Mesodermal cell (in vitro differentiated cells): ENCODE results near the gene ATP11A.

Experiments
- H3K27ac ChIP-seq: 2 replicates; pipeline ENCODE4 v1.7.0; 2013; ENCODE audit warnings: mild to moderate bottlenecking, low read depth, low read length, moderate library complexity; ENCODE audit not compliant: severe bottlenecking
- H3K36me3 ChIP-seq: 2 replicates; pipeline ENCODE4 v1.7.1; 2013; ENCODE audit warnings: mild to moderate bottlenecking, low read length, moderate library complexity; ENCODE audit not compliant: control insufficient read depth, insufficient read depth
- H3K4me1 ChIP-seq: one replicate; pipeline ENCODE4 v1.7.1; 2013; ENCODE audit warnings: mild to moderate bottlenecking, low read length; ENCODE audit not compliant: insufficient read depth, control insufficient read depth, poor library complexity, severe bottlenecking
- H3K4me3 ChIP-seq: 2 replicates; pipeline ENCODE4 v1.7.0; 2013; ENCODE audit warnings: low read length, control low read depth, mild to moderate bottlenecking; ENCODE audit not compliant: insufficient read depth, poor library complexity, severe bottlenecking; ENCODE audit errors: extremely low read depth
- H3K9me3 ChIP-seq: 2 replicates; pipeline ENCODE4 v1.7.1; 2013; ENCODE audit warnings: mild to moderate bottlenecking, low read length, moderate library complexity; ENCODE audit not compliant: control insufficient read depth
- WGBS, 2 experiments: methylation state at CpG; one replicate each; pipeline ENCODE4 v1.1.5; 2013; ENCODE audit warnings: missing lambda C conversion rate in 2 of 2; ENCODE audit not compliant: insufficient coverage in 2 of 2; 5-methylcytosine and 5-hydroxymethylcytosine counted together

The ATP11A gene

GRCh38 chr13:112748947-112749735 lies 59.3 kb downstream of the ATP11A start:
- peaks cover 9% of the 10 kb centered on the region for H3K4me1 ChIP-seq
- H3K9me3 ChIP-seq = no peaks in the 10 kb centered on the region
- no peak overlapping the region for H3K27ac ChIP-seq
- H3K36me3 ChIP-seq = no peaks in the 10 kb centered on the region
- H3K4me3 ChIP-seq = no peak overlapping the region
- WGBS, 2 experiments = 96 to 97% methylated on average over 13 to 15 of the region's 18 CpGs

DNA sequence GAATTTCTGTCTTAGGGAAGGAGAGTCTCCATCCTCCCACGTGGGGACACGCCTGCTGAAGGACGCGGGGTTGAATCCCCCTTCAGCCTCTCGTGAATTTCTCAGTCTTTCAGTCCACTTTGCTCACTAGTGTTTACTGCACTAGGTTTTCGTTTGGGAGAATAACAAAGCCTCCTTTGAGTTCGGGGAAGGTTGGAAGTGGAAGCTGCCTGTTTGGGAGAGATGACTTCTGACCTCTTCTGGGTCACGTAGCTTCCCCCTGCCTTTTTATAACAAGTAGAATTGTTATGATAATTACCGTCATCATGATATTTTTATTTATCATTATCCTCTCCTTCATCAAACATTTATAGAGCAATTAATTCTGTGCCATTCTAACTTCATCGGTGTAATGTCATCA lies 60.7 kb downstream of the ATP11A start:
- Histone ChIP-seq H3K36me3 (no peaks in the 10 kb centered on the region), H3K4me3 (no peak overlapping the region), H3K27ac (no peak overlapping the region), H3K9me3 (no peaks in the 10 kb centered on the region), H3K4me1 (peaks cover 5% of the 10 kb centered on the region)
- 93 to 100% methylated on average over 3 to 6 of the region's 10 CpGs for whole genome bisulfite sequencing, 2 experiments

- 92 to 100% methylated on average over 2 to 3 of the region's 7 CpGs for WGBS, 2 experiments
- H3K27ac ChIP-seq = no peak overlapping the region
- H3K4me3 ChIP-seq = no peak overlapping the region
- peaks cover 12% of the 10 kb centered on the region for H3K4me1 ChIP-seq
- H3K9me3 ChIP-seq = no peaks in the 10 kb centered on the region
- no peaks in the 10 kb centered on the region for H3K36me3 ChIP-seq
These were observed 61.8 kb downstream of the ATP11A start for GRCh38 chr13:112751617-112752016.

DNA sequence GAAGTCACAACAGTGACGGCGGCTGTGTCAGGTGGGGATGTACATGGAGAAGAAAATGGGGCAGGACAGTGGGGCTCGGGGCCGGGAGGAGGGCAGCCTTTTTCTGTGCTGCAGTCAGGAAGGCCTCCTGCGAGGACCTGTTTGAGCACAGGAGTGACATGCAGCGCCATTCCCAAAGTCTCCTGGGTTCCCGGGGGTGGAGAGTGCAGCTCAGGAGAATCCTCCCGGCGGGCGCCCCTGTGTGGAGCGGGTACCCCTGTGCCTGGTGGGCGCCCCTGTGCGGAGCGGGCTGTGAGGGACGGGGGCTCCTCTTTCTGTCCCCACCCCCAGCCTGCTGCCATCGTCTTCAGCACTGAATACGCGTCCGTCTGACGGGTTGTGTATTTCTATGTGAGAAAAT lies 62.4 kb downstream of the ATP11A start:
- H3K9me3 ChIP-seq = no peaks in the 10 kb centered on the region
- WGBS, 2 experiments = 94 to 95% methylated on average over 13 to 16 of the region's 20 CpGs
- H3K36me3 ChIP-seq = no peaks in the 10 kb centered on the region
- H3K27ac ChIP-seq = no peak overlapping the region
- peaks cover 14% of the 10 kb centered on the region for H3K4me1 ChIP-seq
- no peak overlapping the region for H3K4me3 ChIP-seq

GRCh38 chr13:112752711-112753541 lies 63.1 kb downstream of the ATP11A start:
- Histone ChIP-seq H3K27ac (no peak overlapping the region), H3K9me3 (no peaks in the 10 kb centered on the region), H3K36me3 (no peaks in the 10 kb centered on the region), H3K4me1 (peaks cover 19% of the 10 kb centered on the region), H3K4me3 (no peak overlapping the region)
- WGBS, 2 experiments = 96 to 98% methylated on average over 17 to 21 of the region's 24 CpGs

- peaks cover 19% of the 10 kb centered on the region for H3K4me1 ChIP-seq
- WGBS, 2 experiments = 96 to 97% methylated on average over 15 of the region's 16 CpGs
- H3K36me3 ChIP-seq = no peaks in the 10 kb centered on the region
- peaks cover 2% of the 10 kb centered on the region for H3K9me3 ChIP-seq
- H3K27ac ChIP-seq = no peak overlapping the region
- H3K4me3 ChIP-seq = no peak overlapping the region
These were observed 64.0 kb downstream of the ATP11A start for GRCh38 chr13:112753833-112754232.

DNA sequence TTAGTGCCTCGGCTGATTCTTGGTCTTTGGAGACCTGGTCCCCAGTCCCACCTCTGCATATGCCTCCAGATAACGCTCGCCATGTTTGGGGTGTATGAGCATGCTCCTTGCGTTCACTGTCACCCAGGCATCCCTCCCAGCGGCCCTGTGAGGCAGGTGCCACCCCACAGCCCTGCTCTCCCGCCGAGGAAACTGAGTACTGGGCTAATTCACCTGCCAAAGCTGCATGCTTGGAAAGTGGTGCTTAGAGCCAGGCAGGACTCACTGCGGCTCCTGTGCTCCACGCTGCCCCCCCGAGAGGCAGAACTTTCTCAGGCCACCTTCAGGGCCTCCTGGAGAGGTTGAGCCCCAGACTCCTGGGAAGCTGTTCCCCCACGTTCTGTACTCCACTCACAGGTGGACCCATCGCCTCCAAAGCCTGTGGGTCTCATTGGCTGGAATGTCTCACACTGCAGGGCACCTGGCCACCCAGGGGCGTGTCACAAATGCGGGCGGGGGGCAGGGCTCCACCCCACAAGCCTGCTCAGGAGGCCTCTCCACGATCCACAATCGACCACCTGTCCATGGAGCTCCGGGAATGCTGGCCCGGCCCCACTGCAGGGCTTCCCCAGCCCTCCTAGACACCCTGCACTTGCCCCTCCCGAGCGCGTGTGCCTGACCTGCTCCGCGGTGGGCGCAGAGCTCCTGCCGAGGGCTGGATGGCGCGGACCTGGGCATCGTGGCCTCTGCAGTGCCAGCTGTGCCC lies 64.6 kb downstream of the ATP11A start:
- Histone ChIP-seq H3K36me3 (peaks cover 2% of the 10 kb centered on the region), H3K4me3 (no peak overlapping the region), H3K4me1 (peaks cover 20% of the 10 kb centered on the region), H3K9me3 (peaks cover 5% of the 10 kb centered on the region), H3K27ac (no peak overlapping the region)
- 91 to 94% methylated on average over 22 to 29 of the region's 29 CpGs for WGBS, 2 experiments

GRCh38 chr13:112755331-112755730 lies 65.5 kb downstream of the ATP11A start:
- Histone ChIP-seq H3K4me1 (peaks cover 28% of the 10 kb centered on the region), H3K36me3 (peaks cover 2% of the 10 kb centered on the region), H3K27ac (no peak overlapping the region), H3K4me3 (no peak overlapping the region), H3K9me3 (peaks cover 5% of the 10 kb centered on the region)
- 90 to 92% methylated on average over 14 to 15 of the region's 15 CpGs for WGBS, 2 experiments

DNA sequence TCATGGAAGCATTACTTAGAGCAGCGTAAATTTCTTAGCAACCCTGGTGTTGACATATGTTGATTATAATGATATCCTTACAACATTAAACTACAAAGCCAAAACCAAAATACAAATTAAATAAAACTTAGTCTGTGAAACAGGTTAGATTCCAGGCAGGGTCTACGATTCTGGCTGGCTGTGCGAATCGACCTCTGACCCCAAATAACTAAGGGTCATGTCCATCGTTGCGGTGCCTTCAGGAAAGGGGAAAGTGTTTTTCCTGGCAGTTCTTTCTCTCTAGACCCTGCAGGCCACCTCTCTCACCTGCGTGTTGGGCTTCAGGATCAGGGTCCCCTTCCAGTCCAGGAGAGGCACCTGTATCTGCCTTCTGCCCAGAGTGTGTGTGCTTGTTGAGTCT lies 66.2 kb downstream of the ATP11A start:
- Histone ChIP-seq H3K27ac (peak overlapping the region; percentile 91), H3K36me3 (peaks cover 2% of the 10 kb centered on the region), H3K4me3 (no peak overlapping the region), H3K9me3 (peaks cover 5% of the 10 kb centered on the region), H3K4me1 (peaks cover 28% of the 10 kb centered on the region)
- WGBS, 2 experiments = 94 to 98% methylated on average over 6 of the region's 7 CpGs

GRCh38 chr13:112756511-112756966 lies 66.7 kb downstream of the ATP11A start:
- WGBS, 2 experiments = 86 to 88% methylated on average over 14 of the region's 20 CpGs
- Histone ChIP-seq H3K9me3 (peaks cover 5% of the 10 kb centered on the region), H3K27ac (peak overlapping the region; percentile 91)

More at GRCh38 chr13:112756511-112756966, 66.7 kb downstream of the ATP11A start:
- Histone ChIP-seq H3K4me3 (no peak overlapping the region), H3K36me3 (peaks cover 2% of the 10 kb centered on the region), H3K4me1 (peaks cover 29% of the 10 kb centered on the region)
